ENCODE results near the gene PDGFA.

PDGFA gene

GRCh38 chr7:457814-458510, 61.7 kb downstream of the PDGFA start:
- DNase-seq = no peak

- no peak for DNase-seq
These were observed 64.3 kb downstream of the PDGFA start for GRCh38 chr7:455110-455928.

GRCh38 chr7:454356-455109, 65.1 kb downstream of the PDGFA start:
- DNase-seq = no peak

GRCh38 chr7:453597-454306, 65.9 kb downstream of the PDGFA start:
- DNase-seq = no peak

GRCh38 chr7:452791-453455, 66.7 kb downstream of the PDGFA start:
- no peak for DNase-seq

- no peak for DNase-seq
These were observed 67.4 kb downstream of the PDGFA start for GRCh38 chr7:452226-452751.

GRCh38 chr7:451255-452225, 68.1 kb downstream of the PDGFA start:
- DNase-seq = no peak

GRCh38 chr7:450741-451140, 68.9 kb downstream of the PDGFA start:
- no peak for DNase-seq

GRCh38 chr7:450036-450435, 69.6 kb downstream of the PDGFA start:
- no peak for DNase-seq

GRCh38 chr7:449324-450019, 70.2 kb downstream of the PDGFA start:
- no peak for DNase-seq

GRCh38 chr7:447523-447922, 72.1 kb downstream of the PDGFA start:
- DNase-seq = no peak
